GM12878 (cell line): Measurements from ENCODE around the gene PHF20. TPM values are rescaled to one million over a fixed set of nuclear protein-coding genes. Genes with fewer than 3 reads are reported as not detected.

Experiments
- BCL11A ChIP-seq: IDR thresholded peaks from 2 replicates; pipeline ENCODE4 v1.6.1; 2011; ENCODE audit warnings: low read depth, low read length
- CREM ChIP-seq: IDR thresholded peaks from 2 replicates; pipeline ENCODE4 v1.6.1; 2014; ENCODE audit warnings: antibody characterized with exemption, low read depth
- KLF5 ChIP-seq: fragments of 450-650 bp; IDR thresholded peaks from 2 replicates; pipeline ENCODE4 v1.6.1; 2014; ENCODE audit warnings: mild to moderate bottlenecking; ENCODE audit not compliant: partially characterized antibody
- MYB ChIP-seq: fragments of 150-350 bp; IDR thresholded peaks from 2 replicates; pipeline ENCODE4 v1.6.1; 2014; ENCODE audit warnings: mild to moderate bottlenecking, low read depth, low read length, borderline replicate concordance
- PAX5 ChIP-seq: IDR thresholded peaks from 2 replicates; pipeline ENCODE4 v1.6.1; 2011; ENCODE audit warnings: low read depth, low read length, borderline replicate concordance
- RCOR1 ChIP-seq: conservative IDR thresholded peaks from 2 replicates; pipeline ENCODE4 v1.6.1; 2012; ENCODE audit warnings: low read depth, low read length, improper control_type of control experiment
- SREBF1 ChIP-seq: IDR thresholded peaks from 2 replicates; pipeline ENCODE4 v1.6.1; 2012; ENCODE audit warnings: mild to moderate bottlenecking, low read length
- SRF ChIP-seq, 2 experiments: IDR thresholded peaks; 2 replicates each; pipeline ENCODE4 v1.6.1; 2011; ENCODE audit warnings: low read depth in 2 of 2, low read length in 2 of 2, mild to moderate bottlenecking in 1 of 2, moderate library complexity in 1 of 2
- TAF1 ChIP-seq: IDR thresholded peaks from 2 replicates; pipeline ENCODE4 v1.6.1; 2011; ENCODE audit warnings: mild to moderate bottlenecking, low read depth, low read length, borderline replicate concordance
- YY1 ChIP-seq: IDR thresholded peaks from 2 replicates; pipeline ENCODE4 v1.6.1; 2011; ENCODE audit warnings: low read depth, mild to moderate bottlenecking, low read length
- ZBTB33 ChIP-seq: fragments of 450-650 bp; IDR thresholded peaks from 2 replicates; pipeline ENCODE4 v1.6.1; 2017; ENCODE audit warnings: mild to moderate bottlenecking
- ZNF384 ChIP-seq: IDR thresholded peaks from 2 replicates; pipeline ENCODE4 v1.6.1; 2012; ENCODE audit warnings: low read depth, mild to moderate bottlenecking, low read length, improper control_type of control experiment, borderline replicate concordance
- polyA plus RNA-seq, 11 experiments: library from polyadenylated mRNA; depleted of rRNA in 4 of 11; unstranded in 6 of 11; stranded (reverse) in 5 of 11; fragments of >200 nt; fragmentation: Nextera tagmentation in 4 of 11; fragmentation: Illumina TruSeq in 1 of 11; extraction: Ambion mirVana in 4 of 11; extraction: Trizol in 1 of 11; gene quantifications; 1 replicate in 1 of 11; 2 replicates in 10 of 11; pipeline versions ENCODE4 v1.2.1 to v1.2.3, GENCODE V29; 2011 to 2016; ENCODE audit warnings: inconsistent platforms in 2 of 11, missing spikeins in 2 of 11, low read depth in 1 of 11
- total RNA-seq, 4 experiments: library from RNA; depleted of rRNA in 3 of 4; stranded (reverse); fragments of >200 nt in 3 of 4; fragmentation: Illumina TruSeq in 1 of 4; extraction: Trizol in 1 of 4; gene quantifications; 2 replicates each; pipeline versions ENCODE4 v1.2.1 to v1.2.3, GENCODE V29; 2013 to 2021
- TF ChIP-seq, protein P1 (sequence below): fragments of 450-650 bp; IDR thresholded peaks from 2 replicates; pipeline ENCODE4 v1.6.1; 2017; ENCODE audit warnings: mild to moderate bottlenecking, moderate library complexity
- TF ChIP-seq, protein P2 (sequence below): IDR thresholded peaks from 2 replicates; pipeline ENCODE4 v1.6.1; 2011; ENCODE audit warnings: borderline replicate concordance, low read depth, mild to moderate bottlenecking, moderate library complexity, mixed read lengths, low read length; ENCODE audit not compliant: insufficient read depth; ENCODE audit errors: extremely low read length
- TF ChIP-seq, protein P3 (sequence below): fragments of 450-650 bp; IDR thresholded peaks from 2 replicates; pipeline ENCODE4 v1.6.1; 2017; ENCODE audit warnings: antibody characterized with exemption, mild to moderate bottlenecking, moderate library complexity

PHF20 gene
- total and polyA plus RNA-seq, 10 of the 15 experiments (the other 5 are each of a cell fraction or from before 2014, with no cell fraction given), result 31.6 to 91.2 (median 46.8) TPM

DNA sequence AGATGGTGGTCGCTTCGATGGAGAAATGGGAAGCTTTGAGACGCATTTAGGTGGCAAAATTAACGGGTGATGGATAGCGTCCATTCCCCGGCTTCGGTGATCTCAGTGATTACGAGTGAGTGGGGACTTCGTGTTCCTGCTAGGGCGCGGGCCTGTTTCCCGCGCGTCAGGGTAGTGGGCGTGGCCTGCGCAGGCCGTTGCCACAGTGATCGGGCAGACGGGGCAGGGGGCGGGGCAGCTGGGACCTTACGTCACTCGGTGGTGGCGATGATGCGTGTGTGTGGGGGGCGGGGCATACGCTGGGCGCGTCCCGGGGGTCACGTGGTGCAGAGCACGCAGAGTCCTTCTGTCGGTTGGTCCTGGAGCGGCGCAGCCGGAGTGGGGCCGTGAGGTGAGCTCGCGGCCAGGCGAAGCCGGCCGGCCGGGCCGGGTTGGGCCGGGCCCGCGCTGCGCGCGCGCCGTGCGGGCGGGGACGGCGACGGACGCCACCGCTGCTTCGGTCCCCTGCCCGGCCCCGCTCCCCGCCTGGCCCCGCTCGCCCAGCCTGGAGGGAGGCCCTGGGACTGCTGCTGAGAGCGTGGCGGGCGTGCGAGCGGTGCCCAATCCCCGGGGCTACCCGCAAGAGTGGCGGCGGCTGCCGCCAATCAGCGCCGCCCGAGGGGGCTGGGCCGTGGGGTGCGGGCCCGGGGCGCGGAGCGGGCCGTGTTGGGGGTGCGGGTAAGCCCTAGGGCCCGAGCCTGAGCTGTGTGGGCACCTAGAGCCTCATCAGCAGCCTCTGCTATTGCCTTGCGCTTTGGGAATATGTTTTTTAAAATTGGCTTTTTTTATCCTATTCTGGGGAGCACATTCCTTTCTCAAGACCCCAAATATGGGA is at the start of gene PHF20 (continued):
- TF ChIP-seq TAF1, result peak; percentile 71; the same call in 1 of the 2 replicates
- TF ChIP-seq SRF (IDR thresholded peaks at IDR 0.05; ENCODE audit: low read depth in 2 of 2, low read length in 2 of 2), result no peak
- TF ChIP-seq, protein P1, sequence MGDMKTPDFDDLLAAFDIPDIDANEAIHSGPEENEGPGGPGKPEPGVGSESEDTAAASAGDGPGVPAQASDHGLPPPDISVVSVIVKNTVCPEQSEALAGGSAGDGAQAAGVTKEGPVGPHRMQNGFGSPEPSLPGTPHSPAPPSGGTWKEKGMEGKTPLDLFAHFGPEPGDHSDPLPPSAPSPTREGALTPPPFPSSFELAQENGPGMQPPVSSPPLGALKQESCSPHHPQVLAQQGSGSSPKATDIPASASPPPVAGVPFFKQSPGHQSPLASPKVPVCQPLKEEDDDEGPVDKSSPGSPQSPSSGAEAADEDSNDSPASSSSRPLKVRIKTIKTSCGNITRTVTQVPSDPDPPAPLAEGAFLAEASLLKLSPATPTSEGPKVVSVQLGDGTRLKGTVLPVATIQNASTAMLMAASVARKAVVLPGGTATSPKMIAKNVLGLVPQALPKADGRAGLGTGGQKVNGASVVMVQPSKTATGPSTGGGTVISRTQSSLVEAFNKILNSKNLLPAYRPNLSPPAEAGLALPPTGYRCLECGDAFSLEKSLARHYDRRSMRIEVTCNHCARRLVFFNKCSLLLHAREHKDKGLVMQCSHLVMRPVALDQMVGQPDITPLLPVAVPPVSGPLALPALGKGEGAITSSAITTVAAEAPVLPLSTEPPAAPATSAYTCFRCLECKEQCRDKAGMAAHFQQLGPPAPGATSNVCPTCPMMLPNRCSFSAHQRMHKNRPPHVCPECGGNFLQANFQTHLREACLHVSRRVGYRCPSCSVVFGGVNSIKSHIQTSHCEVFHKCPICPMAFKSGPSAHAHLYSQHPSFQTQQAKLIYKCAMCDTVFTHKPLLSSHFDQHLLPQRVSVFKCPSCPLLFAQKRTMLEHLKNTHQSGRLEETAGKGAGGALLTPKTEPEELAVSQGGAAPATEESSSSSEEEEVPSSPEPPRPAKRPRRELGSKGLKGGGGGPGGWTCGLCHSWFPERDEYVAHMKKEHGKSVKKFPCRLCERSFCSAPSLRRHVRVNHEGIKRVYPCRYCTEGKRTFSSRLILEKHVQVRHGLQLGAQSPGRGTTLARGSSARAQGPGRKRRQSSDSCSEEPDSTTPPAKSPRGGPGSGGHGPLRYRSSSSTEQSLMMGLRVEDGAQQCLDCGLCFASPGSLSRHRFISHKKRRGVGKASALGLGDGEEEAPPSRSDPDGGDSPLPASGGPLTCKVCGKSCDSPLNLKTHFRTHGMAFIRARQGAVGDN, result peak; percentile 76
- no peak for TF ChIP-seq ZNF384
- TF ChIP-seq YY1, result 0 out of 2 replicates have a peak, but pooled peaks have one; percentile 6
- TF ChIP-seq, protein P2, sequence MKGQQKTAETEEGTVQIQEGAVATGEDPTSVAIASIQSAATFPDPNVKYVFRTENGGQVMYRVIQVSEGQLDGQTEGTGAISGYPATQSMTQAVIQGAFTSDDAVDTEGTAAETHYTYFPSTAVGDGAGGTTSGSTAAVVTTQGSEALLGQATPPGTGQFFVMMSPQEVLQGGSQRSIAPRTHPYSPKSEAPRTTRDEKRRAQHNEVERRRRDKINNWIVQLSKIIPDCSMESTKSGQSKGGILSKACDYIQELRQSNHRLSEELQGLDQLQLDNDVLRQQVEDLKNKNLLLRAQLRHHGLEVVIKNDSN, result peak; percentile 96
- peak; percentile 30; the same call in 1 of the 2 replicates for TF ChIP-seq ZBTB33
- TF ChIP-seq CREM, result peak; percentile 90
- TF ChIP-seq MYB, result no peak
- no peak; the same call in 1 of the 2 replicates for TF ChIP-seq PAX5
- TF ChIP-seq RCOR1, result no peak
- TF ChIP-seq, protein P3, sequence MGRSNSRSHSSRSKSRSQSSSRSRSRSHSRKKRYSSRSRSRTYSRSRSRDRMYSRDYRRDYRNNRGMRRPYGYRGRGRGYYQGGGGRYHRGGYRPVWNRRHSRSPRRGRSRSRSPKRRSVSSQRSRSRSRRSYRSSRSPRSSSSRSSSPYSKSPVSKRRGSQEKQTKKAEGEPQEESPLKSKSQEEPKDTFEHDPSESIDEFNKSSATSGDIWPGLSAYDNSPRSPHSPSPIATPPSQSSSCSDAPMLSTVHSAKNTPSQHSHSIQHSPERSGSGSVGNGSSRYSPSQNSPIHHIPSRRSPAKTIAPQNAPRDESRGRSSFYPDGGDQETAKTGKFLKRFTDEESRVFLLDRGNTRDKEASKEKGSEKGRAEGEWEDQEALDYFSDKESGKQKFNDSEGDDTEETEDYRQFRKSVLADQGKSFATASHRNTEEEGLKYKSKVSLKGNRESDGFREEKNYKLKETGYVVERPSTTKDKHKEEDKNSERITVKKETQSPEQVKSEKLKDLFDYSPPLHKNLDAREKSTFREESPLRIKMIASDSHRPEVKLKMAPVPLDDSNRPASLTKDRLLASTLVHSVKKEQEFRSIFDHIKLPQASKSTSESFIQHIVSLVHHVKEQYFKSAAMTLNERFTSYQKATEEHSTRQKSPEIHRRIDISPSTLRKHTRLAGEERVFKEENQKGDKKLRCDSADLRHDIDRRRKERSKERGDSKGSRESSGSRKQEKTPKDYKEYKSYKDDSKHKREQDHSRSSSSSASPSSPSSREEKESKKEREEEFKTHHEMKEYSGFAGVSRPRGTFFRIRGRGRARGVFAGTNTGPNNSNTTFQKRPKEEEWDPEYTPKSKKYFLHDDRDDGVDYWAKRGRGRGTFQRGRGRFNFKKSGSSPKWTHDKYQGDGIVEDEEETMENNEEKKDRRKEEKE, result no peak; the same call in 1 of the 2 replicates
- TF ChIP-seq KLF5, result peak; percentile 25
- no peak for TF ChIP-seq SREBF1
- TF ChIP-seq BCL11A, result no peak
